C4-2B (cell line): ENCODE measurements around the gene HOXC9.
A peak's percentile ranks its signal among the peaks of the same experiment; 100 is the strongest.

Experiments
- H3K27ac ChIP-seq: fragments of 450-650 bp; 2 replicates; pipeline ENCODE4 v1.5.1; 2017
- ZFX ChIP-seq: fragments of 450-650 bp; IDR thresholded peaks from 2 replicates; pipeline ENCODE4 v1.6.1; 2017
- TF ChIP-seq, protein P1 (sequence below): fragments of 450-650 bp; conservative IDR thresholded peaks from 2 replicates; pipeline ENCODE4 v1.5.1; 2017; ENCODE audit warnings: mild to moderate bottlenecking

HOXC9 gene

DNA sequence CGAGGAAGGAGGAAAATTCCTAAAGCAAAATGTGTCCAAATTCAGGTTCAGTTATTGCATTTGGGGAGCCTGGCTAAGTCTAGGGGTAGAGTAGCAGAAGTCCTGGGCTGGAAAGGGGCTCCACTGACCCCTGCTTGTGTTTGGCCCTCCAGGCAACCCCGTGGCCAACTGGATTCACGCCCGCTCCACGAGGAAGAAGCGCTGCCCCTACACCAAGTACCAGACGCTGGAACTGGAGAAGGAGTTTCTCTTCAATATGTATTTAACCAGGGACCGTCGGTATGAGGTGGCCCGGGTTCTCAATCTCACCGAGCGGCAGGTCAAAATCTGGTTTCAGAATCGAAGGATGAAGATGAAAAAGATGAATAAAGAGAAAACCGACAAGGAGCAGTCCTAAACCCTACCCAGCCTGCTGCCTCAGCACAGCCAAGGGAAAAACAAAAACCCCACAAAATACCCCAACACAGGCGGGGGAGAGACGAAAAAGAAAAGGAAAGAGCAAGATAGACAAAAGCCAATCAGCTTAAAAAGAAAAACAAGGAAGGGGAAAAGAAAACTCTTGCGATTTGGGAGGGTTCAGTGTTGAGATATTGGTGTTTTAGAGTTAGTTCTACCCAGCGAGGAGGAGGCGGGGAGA is 2.4 kb downstream of the HOXC9 start:
- H3K27ac ChIP-seq = peak overlapping the region; percentile 46

DNA sequence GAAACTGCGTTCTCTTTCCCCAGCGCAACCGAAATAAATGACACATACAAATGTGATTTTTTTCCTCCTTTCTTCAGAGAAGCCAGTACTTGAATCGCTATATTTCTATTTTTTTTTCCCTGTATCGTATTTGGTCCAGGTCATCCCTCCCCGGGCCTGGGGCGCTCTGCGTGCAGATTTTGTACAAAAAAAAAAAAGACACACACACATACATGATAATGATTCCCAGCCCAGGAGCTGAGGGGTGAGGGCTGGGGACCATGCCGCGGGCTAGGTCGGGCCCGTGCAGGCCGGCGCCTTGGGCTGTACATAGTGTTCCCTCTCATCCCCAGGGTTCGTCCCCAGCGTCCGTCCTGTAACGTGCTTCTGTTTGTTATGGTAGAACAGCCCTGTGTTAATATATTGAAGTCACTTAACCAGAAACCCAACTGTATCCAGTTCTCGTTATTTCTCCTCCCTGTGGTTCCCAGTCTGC is 3.0 kb downstream of the HOXC9 start:
- H3K27ac ChIP-seq = peak overlapping the region; percentile 46
- TF ChIP-seq, protein P1, sequence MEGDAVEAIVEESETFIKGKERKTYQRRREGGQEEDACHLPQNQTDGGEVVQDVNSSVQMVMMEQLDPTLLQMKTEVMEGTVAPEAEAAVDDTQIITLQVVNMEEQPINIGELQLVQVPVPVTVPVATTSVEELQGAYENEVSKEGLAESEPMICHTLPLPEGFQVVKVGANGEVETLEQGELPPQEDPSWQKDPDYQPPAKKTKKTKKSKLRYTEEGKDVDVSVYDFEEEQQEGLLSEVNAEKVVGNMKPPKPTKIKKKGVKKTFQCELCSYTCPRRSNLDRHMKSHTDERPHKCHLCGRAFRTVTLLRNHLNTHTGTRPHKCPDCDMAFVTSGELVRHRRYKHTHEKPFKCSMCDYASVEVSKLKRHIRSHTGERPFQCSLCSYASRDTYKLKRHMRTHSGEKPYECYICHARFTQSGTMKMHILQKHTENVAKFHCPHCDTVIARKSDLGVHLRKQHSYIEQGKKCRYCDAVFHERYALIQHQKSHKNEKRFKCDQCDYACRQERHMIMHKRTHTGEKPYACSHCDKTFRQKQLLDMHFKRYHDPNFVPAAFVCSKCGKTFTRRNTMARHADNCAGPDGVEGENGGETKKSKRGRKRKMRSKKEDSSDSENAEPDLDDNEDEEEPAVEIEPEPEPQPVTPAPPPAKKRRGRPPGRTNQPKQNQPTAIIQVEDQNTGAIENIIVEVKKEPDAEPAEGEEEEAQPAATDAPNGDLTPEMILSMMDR = no peak
- TF ChIP-seq ZFX = no peak

More for the DNA sequence above, 2.4 kb downstream of the HOXC9 start:
- TF ChIP-seq ZFX = no peak
- TF ChIP-seq, protein P1 = no peak

DNA sequence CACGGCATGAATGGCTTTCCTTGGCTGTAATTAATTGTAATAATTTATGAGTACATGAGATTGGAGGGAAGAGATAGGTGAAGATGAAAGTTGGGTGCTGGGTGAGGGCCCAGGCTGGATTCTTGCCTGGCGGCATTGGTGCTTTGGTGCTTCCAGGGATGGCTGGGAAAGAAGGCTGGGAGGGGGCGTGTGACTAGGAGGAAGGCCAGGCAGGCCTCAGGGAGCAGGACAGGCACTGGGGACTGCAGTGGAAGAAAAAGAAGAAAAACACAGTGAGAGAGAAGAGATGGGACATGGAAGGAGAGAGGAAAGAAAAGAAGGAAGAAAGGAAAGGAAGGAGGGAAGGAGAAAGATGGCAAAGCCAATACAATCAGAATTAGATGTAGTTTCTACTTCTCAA is 3.7 kb downstream of the HOXC9 start:
- TF ChIP-seq, protein P1 = no peak
- TF ChIP-seq ZFX = no peak
- peak overlapping the region; percentile 46 for H3K27ac ChIP-seq

DNA sequence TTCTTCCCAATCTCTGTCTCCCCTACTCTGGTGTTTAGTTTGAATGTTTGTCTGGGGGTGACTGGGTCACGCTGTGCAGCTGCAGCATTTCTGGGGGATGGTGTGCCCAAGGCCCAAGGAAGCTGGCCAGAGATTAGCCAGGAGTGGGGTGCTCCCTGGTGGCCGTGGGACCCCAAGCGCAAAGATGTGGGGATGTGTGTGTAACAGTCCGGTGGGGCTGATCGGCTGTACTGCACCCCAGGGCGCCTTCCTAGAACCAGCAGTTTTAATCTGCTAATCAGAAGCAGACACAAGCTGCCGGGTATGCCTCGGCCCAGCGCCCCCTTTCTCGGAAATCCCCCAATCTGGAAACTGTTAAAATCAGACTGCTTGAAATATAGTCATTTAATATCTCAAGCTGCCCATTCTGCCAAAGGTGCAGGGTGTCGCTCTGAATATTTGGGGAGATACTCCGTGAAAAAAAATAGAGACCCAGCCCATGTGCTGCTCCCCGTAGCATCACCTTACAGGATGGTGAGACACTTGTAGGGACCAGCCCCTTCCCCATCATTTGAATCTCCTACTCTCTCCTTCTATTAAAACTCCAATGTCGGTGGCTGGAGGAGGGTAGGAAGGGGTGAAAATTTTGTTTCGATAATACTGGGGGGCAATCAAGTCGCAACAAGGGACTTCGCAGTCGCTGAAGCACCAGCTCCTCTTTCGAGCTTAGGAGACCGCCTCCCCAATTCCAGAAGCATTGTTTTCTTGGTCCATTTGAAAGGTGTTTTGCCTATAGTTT is 4.3 kb downstream of the HOXC9 start:
- peak overlapping the region; percentile 46 for H3K27ac ChIP-seq
- TF ChIP-seq ZFX = no peak
- TF ChIP-seq, protein P1 = no peak; the same call in 1 of the 2 replicates

DNA sequence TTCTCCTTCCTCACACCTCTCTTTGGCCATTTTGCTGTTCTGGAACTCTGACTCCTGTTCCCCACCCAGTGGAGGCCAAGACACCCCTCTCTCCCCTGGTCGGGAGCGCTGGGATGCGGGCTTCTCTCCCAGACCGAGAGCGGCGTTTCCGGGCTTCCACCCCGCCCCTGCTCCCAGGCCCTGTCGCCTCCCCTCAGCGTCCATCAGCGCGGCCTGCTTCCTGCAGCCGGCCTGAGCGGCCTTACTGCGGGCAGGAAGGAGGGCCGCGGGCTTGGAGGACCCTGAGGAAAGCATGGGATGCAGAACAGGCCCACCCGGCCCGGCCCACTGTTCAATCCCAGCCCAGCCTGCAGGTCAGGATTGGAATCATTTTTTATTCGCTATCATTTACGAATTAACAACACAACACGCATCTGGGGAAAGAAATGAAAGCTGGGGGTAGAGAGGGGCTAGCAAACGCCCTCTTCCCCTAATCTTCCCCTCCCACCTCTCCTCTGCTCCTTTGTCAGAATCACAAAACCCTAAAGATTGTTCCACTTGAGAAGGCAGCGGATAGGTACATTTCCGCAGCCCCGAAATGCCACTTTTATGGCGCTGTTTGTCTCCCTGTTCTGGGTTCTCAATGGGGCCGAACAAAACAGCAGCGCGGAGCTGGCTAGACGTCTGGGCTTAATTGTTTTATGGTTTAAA is 5.0 kb downstream of the HOXC9 start:
- no peak overlapping the region for H3K27ac ChIP-seq
- TF ChIP-seq ZFX = no peak
- TF ChIP-seq, protein P1 = no peak

DNA sequence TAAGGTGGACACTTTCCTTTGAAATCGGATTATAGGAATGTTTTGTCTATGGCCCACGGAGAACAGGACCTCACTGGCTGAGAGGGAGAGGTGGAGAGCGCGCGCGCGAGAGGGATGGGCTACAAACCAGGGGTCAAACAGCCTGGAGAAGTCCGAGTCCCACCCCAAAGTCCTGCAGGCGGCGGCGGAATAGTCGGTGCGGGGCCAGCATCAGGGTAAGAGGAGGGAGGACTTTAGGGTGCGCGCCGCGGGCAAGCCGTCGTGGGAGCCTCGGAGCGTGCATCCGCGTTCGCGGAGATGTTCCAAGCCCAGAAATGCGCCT is 5.5 kb downstream of the HOXC9 start:
- no peak overlapping the region for H3K27ac ChIP-seq
- TF ChIP-seq, protein P1 = no peak
- no peak for TF ChIP-seq ZFX
